A673 (cell line): ENCODE measurements around the gene UBXN11.

Source experiments
- EZH2 ChIP-seq: fragments of 200-600 bp; sonication (generic); IDR thresholded peaks from 2 replicates; pipeline ENCODE4 v1.6.1; 2017; ENCODE audit warnings: borderline replicate concordance, low read depth, mild to moderate bottlenecking, mixed read lengths, antibody characterized with exemption, low read length; ENCODE audit not compliant: poor library complexity, severe bottlenecking
- TF ChIP-seq, protein P1 (sequence below): fragments of 300-800, 200-600 bp; sonication (generic); conservative IDR thresholded peaks from 2 replicates; pipeline ENCODE4 v1.5.1; 2017; ENCODE audit warnings: low read depth, mild to moderate bottlenecking, antibody characterized with exemption, low read length, moderate library complexity, mixed read lengths

- TF ChIP-seq, protein P1, sequence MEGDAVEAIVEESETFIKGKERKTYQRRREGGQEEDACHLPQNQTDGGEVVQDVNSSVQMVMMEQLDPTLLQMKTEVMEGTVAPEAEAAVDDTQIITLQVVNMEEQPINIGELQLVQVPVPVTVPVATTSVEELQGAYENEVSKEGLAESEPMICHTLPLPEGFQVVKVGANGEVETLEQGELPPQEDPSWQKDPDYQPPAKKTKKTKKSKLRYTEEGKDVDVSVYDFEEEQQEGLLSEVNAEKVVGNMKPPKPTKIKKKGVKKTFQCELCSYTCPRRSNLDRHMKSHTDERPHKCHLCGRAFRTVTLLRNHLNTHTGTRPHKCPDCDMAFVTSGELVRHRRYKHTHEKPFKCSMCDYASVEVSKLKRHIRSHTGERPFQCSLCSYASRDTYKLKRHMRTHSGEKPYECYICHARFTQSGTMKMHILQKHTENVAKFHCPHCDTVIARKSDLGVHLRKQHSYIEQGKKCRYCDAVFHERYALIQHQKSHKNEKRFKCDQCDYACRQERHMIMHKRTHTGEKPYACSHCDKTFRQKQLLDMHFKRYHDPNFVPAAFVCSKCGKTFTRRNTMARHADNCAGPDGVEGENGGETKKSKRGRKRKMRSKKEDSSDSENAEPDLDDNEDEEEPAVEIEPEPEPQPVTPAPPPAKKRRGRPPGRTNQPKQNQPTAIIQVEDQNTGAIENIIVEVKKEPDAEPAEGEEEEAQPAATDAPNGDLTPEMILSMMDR = no peak
- TF ChIP-seq EZH2 = no peak
Measured at GRCh38 chr1:26237230-26237966, 69.0 kb downstream of the UBXN11 start.
